Measurements from ENCODE around the gene GSTO2.

GSTO2 gene

GRCh38 chr10:104256335-104256961 lies 12.5 kb upstream of the GSTO2 start:
- TF ChIP-seq CTCF (IDR thresholded peaks at IDR 0.05), result no peak

GRCh38 chr10:104257235-104257634 lies 11.7 kb upstream of the GSTO2 start:
- TF ChIP-seq CTCF (IDR thresholded peaks at IDR 0.05), result no peak

- TF ChIP-seq CTCF (IDR thresholded peaks at IDR 0.05), result no peak
Measured at GRCh38 chr10:104258209-104258608, 10.8 kb upstream of the GSTO2 start.

- TF ChIP-seq CTCF (IDR thresholded peaks at IDR 0.05), result no peak
Measured at GRCh38 chr10:104259456-104259855, 9.5 kb upstream of the GSTO2 start.

GRCh38 chr10:104259999-104260774 lies 8.8 kb upstream of the GSTO2 start:
- TF ChIP-seq CTCF (IDR thresholded peaks at IDR 0.05), result no peak

- TF ChIP-seq CTCF (IDR thresholded peaks at IDR 0.05), result no peak
Measured at GRCh38 chr10:104260775-104261115, 8.2 kb upstream of the GSTO2 start.

- no peak for TF ChIP-seq CTCF (IDR thresholded peaks at IDR 0.05)
Measured at GRCh38 chr10:104262055-104262454, 6.9 kb upstream of the GSTO2 start.
